ENCODE measurements around the gene ARHGAP10. TPM values are rescaled to one million over a fixed set of nuclear protein-coding genes. Genes with fewer than 3 reads are reported as not detected.

ARHGAP10 gene
- total RNA-seq, 1 donor from 2014 or later, result 26.9 TPM

Small RNAs within 50 kb of the gene (microRNA-seq; reads per million reads assigned to microRNA genes)
- gene MIR4799 (ENCODE audit: borderline microRNAs expressed), result not detected

Other genes with a start within 250 kb of the ARHGAP10 start
- gene TMEM184C, start 114.7 kb upstream of the ARHGAP10 start, total RNA-seq, result 31.3 TPM
- 11.5 TPM for gene PRMT9, start 47.9 kb upstream of the ARHGAP10 start, total RNA-seq